SIG-M5 (cell line): ENCODE results near the gene ERFL.
"Not testable (repeated sequence)": the region's sequence is repeated elsewhere in the genome, so short reads cannot be mapped to it uniquely, and the experiment has no call there.

Experiments
- DNase-seq: peaks from one replicate; lab custom pipeline; 2025; lab: John Stamatoyannopoulos, UW

ERFL gene

GRCh38 chr19:41941410-41942202 is 13.4 kb upstream of the ERFL start:
- no peak for DNase-seq

DNA sequence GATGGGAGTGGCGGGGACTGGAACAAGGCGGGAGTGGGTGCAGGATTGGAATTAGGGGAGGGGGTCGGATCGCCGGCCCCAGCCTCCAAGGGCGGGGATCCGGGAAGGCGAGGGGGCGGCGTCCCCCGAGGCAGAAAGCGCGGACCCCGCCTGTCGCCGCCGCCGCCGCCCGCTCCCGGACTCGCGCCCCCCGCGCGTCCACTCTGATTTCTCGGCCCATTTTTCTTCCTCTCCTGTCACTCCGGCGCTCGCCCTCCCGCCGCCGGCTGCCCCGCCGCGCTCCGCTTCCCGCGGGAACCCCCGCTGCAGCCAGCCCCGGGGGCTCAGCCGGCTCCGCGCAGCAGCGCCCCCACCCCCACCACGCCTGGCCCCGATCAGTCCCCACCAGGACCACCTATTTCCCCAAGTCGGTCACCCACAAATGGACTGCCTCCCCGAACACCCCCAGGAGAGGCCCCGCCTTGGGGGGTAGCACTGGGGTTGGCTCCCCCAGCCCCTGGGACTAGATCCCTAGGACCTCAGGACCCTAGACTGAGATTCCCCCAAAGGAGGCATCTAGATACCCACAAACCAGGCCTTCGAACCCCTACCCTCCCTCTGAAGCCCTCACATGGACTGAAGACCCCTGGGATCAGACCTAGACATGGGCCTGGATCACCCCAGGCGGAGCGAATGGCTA is 12.6 kb upstream of the ERFL start:
- DNase-seq: no peak

DNA sequence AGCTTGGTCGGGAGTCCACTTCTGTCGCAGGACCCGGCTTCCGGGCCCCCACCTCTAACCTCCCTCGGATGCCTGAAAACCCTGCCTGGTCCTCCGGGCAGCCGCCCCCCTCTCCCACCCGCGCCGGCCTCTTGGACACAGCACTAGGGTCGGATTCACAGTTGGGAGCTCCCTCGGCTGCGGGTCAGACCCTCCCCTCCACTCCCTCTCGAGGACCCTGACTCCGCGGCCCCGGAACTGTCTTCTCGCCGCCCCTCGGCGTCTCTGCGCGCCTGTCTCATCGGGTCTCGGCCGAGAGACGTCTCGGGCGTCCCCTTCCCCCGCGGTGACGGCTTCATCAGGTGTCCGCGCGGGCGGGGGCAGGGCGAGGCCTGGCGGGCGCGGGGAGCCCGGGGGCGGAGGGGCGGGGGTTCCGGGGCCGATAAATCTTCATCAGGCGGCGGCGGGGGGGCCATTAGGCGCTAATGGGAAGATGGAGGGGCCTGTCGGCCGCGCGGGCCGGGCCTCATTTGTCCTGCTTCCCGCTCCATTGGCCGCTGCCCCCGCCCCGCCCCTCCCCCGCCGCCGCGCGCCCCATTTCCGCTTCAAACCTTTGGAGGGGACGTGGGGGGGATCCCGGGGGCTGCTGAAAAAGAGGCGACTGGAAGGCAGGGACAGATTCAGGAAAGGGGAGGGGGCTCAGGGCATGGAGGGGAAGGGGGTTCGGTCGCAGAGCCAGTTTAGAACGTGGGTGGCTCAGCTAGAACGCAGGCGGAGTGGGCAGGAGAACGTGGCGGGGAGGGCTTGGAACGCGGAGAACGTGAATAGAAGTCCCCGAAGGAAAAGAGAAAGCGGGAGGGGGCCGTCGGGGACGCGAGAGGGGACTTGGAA is 11.8 kb upstream of the ERFL start:
- DNase-seq: no peak

GRCh38 chr19:41939209-41939608 is 11.0 kb upstream of the ERFL start:
- not testable (repeated sequence) for DNase-seq

- DNase-seq: no peak
Observed at GRCh38 chr19:41937525-41938468, 9.5 kb upstream of the ERFL start.

DNA sequence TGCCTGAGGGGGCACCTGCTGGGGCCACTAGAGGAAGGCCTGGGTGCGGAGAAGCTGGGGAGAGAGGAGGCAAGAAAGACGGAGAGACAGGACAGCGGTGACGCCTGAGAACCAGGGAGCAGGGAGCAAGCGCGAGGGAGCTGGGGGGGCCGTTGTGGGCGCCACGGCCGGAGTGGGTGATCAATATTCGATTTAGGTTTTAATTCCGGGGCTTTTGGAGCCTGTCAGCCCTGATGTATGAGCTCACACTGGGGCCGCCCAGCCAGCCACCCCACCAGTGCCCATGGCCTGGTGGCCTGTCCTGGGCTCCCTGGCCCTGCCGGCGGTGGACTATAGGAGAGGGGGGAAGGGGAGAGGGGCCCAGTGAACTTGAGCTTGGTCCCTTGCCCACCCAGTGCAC is 8.7 kb upstream of the ERFL start:
- no peak for DNase-seq

DNA sequence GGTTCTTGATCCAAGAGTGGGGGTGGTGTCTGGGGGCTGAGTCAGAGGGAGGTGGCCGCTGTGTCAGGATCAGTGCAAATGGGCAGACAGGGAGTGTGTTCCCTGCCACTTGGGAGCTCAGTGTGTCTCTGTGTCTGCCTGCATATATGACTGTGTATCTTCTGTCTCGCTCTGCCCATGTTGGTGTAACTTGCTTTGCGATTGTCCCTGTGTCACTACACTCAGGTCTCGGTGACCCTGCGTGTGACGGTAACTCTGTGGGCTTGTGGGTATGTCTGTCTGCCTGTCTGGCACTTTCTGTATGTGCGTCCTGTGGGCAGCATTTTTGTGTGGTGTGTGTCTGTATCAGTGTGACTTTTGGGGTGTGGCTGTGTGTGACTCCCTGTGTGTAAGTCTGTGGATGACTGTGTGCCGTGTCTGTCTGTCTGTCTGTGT is 8.2 kb upstream of the ERFL start:
- DNase-seq: no peak

GRCh38 chr19:41935760-41936415 is 7.6 kb upstream of the ERFL start:
- DNase-seq: no peak

DNA sequence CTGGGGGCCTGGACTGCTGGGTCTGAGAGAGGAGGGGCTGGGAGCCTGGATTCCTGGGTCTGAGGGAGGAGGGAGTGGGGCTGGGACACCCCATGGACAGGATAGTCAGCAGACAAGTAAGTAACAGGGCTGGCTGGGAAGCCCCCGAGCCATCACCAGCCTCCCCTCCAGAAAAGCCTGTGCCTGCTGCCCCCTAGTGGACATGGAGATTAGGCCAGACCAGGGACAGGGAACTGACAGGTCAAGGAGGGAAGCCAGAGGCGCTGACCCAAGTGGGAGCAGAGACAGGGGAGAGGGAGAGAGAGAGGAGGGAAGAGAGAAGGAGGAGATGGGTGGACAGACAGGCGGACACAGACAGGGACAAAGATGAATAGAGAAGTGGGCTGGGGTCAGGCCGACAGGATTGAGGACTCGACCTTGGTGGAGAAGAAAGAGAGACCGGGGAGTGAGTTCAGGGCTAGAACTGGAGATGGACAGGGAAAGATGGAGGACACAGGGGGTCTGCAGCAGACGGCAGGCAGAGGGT is 6.7 kb upstream of the ERFL start:
- no peak for DNase-seq

DNA sequence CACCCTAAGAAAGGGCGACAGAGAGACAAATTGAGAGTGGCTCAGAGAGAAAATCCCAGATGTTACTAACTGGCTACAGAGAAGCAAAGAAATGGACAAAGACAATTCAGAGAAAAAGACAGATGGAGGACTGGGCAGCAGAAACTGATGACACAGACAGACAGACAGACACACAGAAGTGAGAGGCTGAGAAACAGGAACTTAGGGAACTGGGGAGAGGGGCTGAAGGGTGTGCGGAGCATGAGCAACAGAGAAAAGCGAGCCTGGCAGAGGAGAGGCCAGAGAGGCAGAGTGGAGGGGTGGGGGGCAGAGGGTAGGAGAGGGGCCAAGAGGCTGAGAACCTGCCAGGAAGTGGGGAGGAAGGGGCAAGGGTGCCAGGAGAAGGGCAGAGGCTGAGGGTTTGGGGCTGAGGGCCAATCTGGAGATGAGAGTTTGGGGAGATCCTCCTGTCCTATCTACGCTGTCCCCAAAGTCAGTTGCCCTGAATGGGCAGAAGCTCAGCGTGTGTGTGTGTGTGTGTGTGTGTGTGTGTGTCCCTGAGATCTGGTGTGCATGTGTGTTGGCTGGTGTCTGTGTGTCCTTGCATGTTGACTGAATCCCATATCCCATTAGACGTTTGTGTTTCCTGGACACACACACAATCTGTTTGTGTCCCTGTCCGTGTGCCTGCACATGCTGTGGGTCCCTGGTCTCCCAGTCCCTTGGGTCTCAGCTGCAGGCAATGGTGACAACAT is 5.6 kb upstream of the ERFL start:
- DNase-seq: no peak

DNA sequence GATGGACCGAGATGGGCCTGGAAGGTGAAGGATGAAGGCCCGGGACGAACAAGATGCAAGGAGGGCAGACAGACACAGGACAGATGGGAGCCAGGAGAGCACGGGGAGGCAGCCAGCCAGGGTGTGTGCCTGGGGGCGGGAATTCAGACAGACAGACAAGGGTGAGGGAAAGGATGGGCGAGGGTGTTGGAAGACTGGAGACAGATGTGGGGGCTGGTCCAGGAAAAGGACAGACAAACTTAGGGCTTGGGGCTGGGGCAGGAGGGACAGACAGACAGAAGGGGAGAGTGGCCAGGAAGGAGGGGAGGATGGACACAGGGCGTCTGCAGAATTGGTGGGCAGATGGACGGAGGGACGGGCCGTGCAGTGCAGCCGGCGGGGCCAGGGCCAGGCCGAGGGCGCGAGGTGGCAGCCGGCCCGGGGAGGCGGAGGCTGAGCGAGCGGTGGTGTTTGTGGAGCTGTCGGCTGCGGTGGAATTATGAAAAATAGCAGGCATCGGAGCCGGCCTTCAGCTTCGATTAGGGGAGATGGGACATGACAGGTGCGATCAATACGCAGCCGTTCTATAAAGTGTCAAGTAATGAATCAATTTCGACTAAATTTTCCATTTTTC is 4.6 kb upstream of the ERFL start:
- no peak for DNase-seq

GRCh38 chr19:41932259-41932719 is 4.0 kb upstream of the ERFL start:
- DNase-seq: no peak

- DNase-seq: no peak
Observed at GRCh38 chr19:41930926-41931592, 2.8 kb upstream of the ERFL start.

GRCh38 chr19:41930322-41930722 is 2.1 kb upstream of the ERFL start:
- no peak for DNase-seq

GRCh38 chr19:41929536-41930071 is 1.4 kb upstream of the ERFL start:
- no peak for DNase-seq

GRCh38 chr19:41928754-41929535 is 696 bp upstream of the ERFL start:
- no peak for DNase-seq

- no peak for DNase-seq
Observed at GRCh38 chr19:41927497-41928192, 604 bp downstream of the ERFL start.
